GM18498 (cell line): Measurements from ENCODE around the gene PRDX5.

Source experiments
- ATAC-seq: cut with Tn5 transposase; IDR thresholded peaks from one replicate; pipeline ENCODE4 v1.9.1; 2021; ENCODE audit warnings: mild to moderate bottlenecking, moderate library complexity; ENCODE audit not compliant: unreplicated experiment

The PRDX5 gene

GRCh38 chr11:64343767-64344559, 26.0 kb downstream of the PRDX5 start:
- no peak for ATAC-seq

DNA sequence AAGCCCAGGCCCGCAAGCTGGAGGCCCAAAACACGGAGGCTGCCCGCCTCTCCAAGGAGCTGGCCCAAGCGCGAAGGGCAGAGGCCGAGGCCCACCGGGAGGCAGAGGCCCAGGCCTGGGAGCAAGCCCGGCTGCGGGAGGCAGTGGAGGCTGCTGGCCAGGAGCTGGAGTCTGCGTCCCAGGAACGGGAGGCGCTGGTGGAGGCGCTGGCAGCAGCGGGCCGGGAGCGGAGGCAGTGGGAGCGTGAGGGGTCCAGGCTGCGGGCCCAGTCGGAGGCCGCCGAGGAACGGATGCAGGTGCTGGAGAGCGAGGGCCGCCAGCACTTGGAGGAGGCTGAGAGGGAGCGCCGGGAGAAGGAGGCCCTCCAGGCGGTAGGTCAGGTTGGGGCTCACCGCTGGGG, 26.9 kb downstream of the PRDX5 start:
- ATAC-seq: no peak

DNA sequence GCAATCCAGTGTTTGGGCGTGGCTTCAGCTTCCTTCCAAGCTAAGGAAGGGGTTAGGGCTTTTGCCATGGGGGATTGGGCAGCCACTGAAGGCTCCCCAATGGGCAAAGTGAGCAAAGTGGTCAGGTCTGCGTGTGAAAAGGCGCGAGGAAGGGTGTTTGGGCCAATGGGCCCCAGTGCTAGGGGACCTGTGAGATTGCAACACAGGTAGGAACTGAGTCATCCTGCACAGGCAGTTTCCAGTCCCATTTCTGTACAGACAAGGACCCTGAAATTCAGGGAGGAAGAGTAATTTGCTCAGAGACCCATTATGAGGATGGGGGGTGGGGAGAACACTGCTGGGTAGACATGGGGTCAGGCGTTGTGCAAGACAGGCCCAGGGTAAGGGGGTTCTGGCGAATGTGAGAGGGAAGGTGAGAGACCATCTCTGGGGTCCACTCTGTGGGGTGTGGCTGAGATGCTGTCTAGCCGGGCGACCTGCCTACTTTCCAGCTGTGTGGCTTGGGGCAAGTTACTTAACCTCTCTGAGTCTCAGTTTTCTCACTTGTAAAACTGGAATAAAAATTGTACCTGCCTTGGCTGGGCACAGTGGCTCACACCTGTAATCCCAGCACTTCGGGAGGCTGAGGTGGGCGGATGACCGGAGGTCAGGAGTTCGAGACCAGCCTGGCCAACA, 29.4 kb downstream of the PRDX5 start:
- no peak for ATAC-seq

DNA sequence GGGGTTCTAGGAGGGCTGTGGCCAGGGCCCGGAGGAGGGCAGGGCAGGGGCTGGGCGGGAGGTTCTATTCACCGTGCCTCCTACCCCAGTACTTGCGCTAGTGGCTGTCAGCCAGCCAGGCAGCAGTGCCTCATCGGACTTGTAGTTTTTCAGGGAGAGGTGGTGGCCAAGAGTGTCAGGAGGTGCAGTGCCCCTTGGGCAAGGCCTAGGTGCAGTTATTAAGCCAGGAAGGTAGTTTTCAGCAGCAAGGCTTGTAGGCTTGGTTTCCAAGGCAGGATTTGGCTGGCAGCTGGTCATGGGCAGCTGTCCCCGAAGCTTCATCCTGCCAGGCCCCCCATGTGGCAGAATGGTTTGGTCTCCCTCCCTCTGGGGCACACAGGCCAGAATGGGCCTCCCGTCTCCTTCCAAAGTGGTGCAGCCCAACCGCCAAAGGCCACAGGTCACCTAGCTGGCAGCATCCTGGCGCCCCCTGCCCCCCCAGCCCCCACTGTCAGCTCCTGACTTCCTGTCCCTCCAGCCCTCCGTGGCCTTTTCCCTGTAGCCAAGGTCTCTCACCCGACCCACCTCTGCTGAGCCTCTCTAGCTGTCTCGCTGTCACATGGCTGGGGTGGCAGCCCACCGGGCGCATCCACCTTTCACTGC, 30.6 kb downstream of the PRDX5 start:
- ATAC-seq: no peak

- no peak for ATAC-seq
Observed at GRCh38 chr11:64349025-64349387, 31.1 kb downstream of the PRDX5 start.

- no peak for ATAC-seq
Observed at GRCh38 chr11:64349404-64349803, 31.5 kb downstream of the PRDX5 start.

DNA sequence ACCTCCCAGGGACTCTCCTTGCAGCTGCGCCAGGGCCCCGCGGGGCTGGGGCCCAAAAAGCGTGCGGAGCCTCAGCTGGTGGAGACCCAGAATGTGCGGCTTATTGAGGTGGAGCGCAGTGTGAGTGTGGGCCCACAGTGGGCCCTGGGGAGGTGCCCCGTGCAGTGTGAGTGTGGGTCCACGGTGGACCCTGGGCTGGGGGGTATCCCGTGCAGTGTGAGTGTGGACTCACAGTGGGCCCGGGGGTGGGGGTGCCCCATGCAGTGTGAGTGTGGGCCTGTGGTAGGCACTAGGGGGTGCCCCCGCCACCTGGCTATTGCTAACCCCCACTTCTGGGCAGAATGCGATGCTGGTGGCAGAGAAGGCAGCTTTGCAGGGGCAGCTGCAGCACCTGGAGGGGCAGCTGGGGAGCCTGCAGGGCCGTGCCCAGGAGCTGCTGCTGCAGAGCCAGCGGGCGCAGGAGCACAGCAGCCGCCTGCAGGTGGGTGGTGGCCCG, 33.3 kb downstream of the PRDX5 start:
- no peak for ATAC-seq

GRCh38 chr11:64352099-64352994, 34.4 kb downstream of the PRDX5 start:
- ATAC-seq: no peak

DNA sequence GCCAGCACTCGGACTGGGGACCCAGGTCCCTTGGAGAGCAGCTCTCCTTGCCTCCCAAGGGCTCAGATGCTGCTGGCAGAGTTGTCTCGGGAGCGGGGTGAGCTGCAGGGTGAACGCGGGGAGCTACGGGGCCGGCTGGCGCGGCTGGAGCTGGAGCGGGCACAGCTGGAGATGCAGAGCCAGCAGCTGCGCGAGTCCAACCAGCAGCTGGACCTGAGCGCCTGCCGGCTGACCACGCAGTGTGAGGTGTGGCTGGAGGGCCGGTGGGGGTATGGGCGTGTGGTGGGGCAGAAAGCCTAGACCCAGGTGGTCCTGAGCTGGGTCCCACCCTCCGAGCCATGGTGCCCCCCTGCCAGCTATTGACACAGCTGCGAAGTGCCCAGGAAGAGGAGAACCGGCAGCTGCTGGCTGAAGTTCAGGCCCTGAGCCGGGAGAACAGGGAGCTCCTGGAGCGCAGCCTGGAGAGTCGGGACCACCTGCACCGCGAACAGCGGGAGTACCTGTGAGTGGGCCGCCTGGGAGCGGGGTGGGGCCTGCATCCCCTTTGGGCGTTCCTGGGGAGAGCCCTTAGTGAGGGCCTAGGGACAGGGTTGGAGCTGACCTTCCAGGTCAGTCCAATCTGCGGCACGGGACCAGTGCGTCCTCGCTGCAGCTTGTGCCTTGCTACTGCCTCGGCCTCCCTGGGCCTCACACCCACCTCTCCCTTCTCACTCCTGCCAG, 35.2 kb downstream of the PRDX5 start:
- ATAC-seq: no peak

GRCh38 chr11:64353715-64354506, 36.0 kb downstream of the PRDX5 start:
- ATAC-seq: no peak

DNA sequence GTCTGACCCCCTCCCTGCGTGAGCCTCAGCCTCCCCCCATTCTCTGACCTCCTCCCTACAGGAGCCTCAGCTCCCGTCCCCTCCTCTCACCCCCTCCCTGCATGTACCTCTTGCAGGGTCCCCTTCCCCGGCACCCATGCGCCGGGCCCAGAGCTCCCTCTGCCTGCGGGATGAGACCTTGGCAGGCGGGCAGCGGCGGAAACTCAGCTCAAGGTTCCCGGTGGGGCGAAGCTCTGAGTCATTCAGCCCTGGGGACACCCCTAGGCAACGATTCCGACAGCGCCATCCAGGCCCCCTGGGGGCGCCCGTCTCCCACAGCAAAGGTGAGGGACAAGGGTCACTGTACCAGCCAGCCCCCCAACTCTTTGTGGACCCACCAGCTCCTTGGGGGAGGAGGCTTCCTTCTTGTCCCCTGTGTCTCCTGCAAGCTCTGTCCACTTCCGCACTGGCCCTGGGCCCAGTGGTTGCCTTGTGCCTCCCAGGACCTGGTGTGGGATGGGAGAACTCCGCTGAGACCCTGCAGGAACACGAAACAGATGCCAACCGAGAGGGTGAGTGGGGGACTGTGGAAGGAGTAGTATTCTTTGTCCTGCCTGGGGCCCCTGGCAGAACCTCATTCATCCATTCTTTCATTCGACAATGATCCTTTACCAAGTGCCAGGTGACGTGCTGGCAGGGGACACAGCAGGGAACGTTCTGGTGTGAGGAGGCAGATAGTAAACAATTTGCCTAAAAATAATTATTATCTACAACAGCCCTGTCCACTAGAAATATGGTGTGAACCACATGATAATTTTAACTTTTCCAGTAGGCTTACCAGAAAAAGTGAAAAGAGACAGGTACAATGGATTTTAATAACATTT, 37.4 kb downstream of the PRDX5 start:
- ATAC-seq: no peak

DNA sequence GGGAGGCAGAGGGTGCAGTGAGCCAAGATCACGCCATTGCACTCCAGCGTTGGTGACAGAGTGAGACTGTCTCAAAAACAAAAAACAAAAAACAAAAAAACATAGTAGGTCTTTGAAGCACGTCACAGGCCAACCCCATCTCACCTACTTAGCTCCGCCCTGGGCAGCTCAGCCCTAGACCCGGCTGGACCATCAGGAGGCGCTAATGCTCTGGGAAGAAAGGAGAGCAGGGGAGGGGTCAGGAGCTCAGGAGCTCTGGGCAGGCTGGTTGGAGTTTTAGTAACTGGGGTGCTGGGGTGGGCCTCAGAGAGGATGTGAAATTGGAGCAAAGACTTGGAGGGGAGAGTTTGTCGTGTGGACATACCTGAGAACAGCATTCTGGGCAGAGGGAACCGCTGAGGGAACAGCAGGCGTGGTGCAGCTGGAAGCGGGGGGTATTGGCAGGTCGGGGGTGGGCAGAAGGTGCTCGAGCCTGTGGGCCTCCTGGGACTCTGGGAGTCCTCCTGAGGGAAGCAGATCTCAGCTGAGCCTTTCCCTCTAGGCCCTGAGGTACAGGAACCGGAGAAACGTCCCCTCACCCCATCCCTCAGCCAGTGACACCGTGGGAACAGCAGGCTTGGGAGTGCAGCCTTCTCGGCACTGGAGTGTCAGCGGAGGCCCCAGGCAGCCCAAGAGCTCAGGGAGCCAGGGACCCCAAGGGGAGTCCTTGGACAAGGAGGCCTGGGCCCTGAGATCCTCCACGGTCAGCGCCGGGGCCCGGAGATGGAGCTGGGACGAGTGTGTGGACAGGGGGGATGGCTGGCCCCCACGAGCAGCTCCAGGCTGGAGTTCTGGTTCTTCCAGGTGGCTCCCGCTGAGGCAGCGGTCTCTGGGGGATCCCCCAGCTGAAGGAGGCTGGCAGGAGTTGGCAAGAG, 38.8 kb downstream of the PRDX5 start:
- no peak for ATAC-seq

DNA sequence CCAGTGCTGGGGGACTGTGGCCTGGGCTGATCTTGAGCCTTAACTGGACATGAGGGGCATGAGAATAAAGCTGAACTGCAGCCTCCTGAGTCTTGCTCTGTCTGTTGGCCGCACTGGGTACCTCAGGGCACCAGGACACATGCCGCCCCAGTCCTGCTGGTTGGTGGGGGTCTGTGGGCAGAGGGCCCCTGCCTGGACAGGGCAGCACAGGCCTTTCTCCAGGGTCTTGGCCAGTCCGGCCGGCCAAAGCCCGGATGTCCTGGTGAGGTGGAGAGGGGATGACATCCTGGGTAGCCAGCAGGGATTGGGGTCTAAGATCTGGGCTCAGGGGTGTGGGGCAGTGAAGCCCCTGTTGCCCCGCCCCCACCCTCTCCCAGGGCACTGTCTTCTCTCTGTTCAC, 39.5 kb downstream of the PRDX5 start:
- no peak for ATAC-seq

- ATAC-seq: no peak
Observed at GRCh38 chr11:64357904-64358535, 40.1 kb downstream of the PRDX5 start.

- peak; percentile 9 for ATAC-seq
Observed at GRCh38 chr11:64358536-64358906, 40.6 kb downstream of the PRDX5 start.

GRCh38 chr11:64358907-64359711, 41.2 kb downstream of the PRDX5 start, which contains the start of gene RPS6KA4:
Gene RPS6KA4, plus strand, starts transcription at chr11:64359162. Its CDS starts 74 bp downstream, at chr11:64359236.
- ATAC-seq: peak; percentile 67
